Measurements from ENCODE around the gene HOXD1. TPM values are rescaled to one million over a fixed set of nuclear protein-coding genes. Genes with fewer than 3 reads are reported as not detected.

The HOXD1 gene
- polyA plus RNA-seq, 1 of the 3 experiments (the other 2 are of a cell fraction) = not detected

- Histone ChIP-seq H3K27ac (ENCODE audit: low read depth in 2 of 2, low read length in 1 of 2) (no peak overlapping the region), H3K9me3 (no peaks in the 10 kb centered on the region), H3K4me2 (no peak overlapping the region), H3K4me1 (ENCODE audit: control insufficient read depth in 1 of 2, insufficient read depth in 2 of 2, low read depth in 1 of 2, low read length in 1 of 2) (peaks cover 0 to 5% of the 10 kb centered on the region in 2 experiments; a peak in 2 of 4 replicates), H4K20me1 (ENCODE audit: insufficient read depth) (no peaks in the 10 kb centered on the region), H3K9ac (no peak overlapping the region), H3K36me3 (replicated peaks in 1 of 2; ENCODE audit: control insufficient read depth in 1 of 2, insufficient read depth in 2 of 2, low read length in 1 of 2) (peaks cover 0 to 1% of the 10 kb centered on the region in 2 experiments), H3K4me3 (ENCODE audit: low read depth in 2 of 2, low read length in 1 of 2) (no peak overlapping the region), H3F3A (replicated peaks; ENCODE audit: insufficient read depth) (no peaks in the 10 kb centered on the region), H2AFZ (ENCODE audit: low read depth) (no peak overlapping the region), H3K27me3 (ENCODE audit: insufficient read depth) (no peaks in the 10 kb centered on the region), H3K9me2 (no peaks in the 10 kb centered on the region), H3K79me2 (ENCODE audit: insufficient read depth) (no peaks in the 10 kb centered on the region)
- TF ChIP-seq SMC3 (IDR thresholded peaks at IDR 0.05; ENCODE audit: low read depth, low read length) = no peak
- TF ChIP-seq, protein P1, sequence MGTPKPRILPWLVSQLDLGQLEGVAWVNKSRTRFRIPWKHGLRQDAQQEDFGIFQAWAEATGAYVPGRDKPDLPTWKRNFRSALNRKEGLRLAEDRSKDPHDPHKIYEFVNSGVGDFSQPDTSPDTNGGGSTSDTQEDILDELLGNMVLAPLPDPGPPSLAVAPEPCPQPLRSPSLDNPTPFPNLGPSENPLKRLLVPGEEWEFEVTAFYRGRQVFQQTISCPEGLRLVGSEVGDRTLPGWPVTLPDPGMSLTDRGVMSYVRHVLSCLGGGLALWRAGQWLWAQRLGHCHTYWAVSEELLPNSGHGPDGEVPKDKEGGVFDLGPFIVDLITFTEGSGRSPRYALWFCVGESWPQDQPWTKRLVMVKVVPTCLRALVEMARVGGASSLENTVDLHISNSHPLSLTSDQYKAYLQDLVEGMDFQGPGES (IDR thresholded peaks at IDR 0.05; ENCODE audit: low read depth, low read length) = no peak
- TF ChIP-seq, protein P2, sequence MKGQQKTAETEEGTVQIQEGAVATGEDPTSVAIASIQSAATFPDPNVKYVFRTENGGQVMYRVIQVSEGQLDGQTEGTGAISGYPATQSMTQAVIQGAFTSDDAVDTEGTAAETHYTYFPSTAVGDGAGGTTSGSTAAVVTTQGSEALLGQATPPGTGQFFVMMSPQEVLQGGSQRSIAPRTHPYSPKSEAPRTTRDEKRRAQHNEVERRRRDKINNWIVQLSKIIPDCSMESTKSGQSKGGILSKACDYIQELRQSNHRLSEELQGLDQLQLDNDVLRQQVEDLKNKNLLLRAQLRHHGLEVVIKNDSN (IDR thresholded peaks at IDR 0.05; ENCODE audit: borderline replicate concordance, low read depth) = no peak
- no peak for TF ChIP-seq NFIC (IDR thresholded peaks at IDR 0.05; ENCODE audit: borderline replicate concordance)
- no peak for TF ChIP-seq JUND (IDR thresholded peaks at IDR 0.05)
- TF ChIP-seq MAX (IDR thresholded peaks at IDR 0.05; ENCODE audit: low read depth) = no peak
- no peak for TF ChIP-seq POLR2AphosphoS5 (IDR thresholded peaks at IDR 0.05; ENCODE audit: low read depth, low read length)
- TF ChIP-seq ZBTB33 (IDR thresholded peaks at IDR 0.05; ENCODE audit: borderline replicate concordance, low read depth) = no peak
- TF ChIP-seq YY1 (IDR thresholded peaks at IDR 0.05; ENCODE audit: low read depth) = no peak
- no peak for TF ChIP-seq USF2 (IDR thresholded peaks at IDR 0.05; ENCODE audit: borderline replicate concordance, low read depth, low read length)
- no peak for TF ChIP-seq RCOR1 (IDR thresholded peaks at IDR 0.05; ENCODE audit: low read length)
- TF ChIP-seq, protein P3, sequence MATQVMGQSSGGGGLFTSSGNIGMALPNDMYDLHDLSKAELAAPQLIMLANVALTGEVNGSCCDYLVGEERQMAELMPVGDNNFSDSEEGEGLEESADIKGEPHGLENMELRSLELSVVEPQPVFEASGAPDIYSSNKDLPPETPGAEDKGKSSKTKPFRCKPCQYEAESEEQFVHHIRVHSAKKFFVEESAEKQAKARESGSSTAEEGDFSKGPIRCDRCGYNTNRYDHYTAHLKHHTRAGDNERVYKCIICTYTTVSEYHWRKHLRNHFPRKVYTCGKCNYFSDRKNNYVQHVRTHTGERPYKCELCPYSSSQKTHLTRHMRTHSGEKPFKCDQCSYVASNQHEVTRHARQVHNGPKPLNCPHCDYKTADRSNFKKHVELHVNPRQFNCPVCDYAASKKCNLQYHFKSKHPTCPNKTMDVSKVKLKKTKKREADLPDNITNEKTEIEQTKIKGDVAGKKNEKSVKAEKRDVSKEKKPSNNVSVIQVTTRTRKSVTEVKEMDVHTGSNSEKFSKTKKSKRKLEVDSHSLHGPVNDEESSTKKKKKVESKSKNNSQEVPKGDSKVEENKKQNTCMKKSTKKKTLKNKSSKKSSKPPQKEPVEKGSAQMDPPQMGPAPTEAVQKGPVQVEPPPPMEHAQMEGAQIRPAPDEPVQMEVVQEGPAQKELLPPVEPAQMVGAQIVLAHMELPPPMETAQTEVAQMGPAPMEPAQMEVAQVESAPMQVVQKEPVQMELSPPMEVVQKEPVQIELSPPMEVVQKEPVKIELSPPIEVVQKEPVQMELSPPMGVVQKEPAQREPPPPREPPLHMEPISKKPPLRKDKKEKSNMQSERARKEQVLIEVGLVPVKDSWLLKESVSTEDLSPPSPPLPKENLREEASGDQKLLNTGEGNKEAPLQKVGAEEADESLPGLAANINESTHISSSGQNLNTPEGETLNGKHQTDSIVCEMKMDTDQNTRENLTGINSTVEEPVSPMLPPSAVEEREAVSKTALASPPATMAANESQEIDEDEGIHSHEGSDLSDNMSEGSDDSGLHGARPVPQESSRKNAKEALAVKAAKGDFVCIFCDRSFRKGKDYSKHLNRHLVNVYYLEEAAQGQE (IDR thresholded peaks at IDR 0.05; ENCODE audit: low read depth, low read length) = no peak
- no peak for TF ChIP-seq PBX3 (IDR thresholded peaks at IDR 0.05)
- TF ChIP-seq ELF1 (IDR thresholded peaks at IDR 0.05) = no peak
- ChIA-PET CTCF (interaction anchor here (0.7 kb wide), 1 partner anchor 22 kb away, joined by 3 read pairs; no protein-coding TSS in a partner anchor), POLR2A (no interaction called here)
- no peak for DNase-seq
- 88% methylated on average over 11 of the region's 12 CpGs for WGBS (ENCODE audit: low lambda C conversion rate)
Measured at GRCh38 chr2:176177580-176178037, 10.9 kb upstream of the HOXD1 start.

Data from SK-N-SH (cell line).